Upper lobe of left lung (tissue), 6 donors: ENCODE results near the gene CREB3L2. TPM values are rescaled to one million over a fixed set of nuclear protein-coding genes. Genes with fewer than 3 reads are reported as not detected.

Experiments
- ATAC-seq, 2 donors: fragments of 200-7000 bp; cut with Tn5 transposase; one replicate each; pipeline ENCODE4 v1.9.1; 2022; ENCODE audit warnings: mild to moderate bottlenecking in 2 of 2, moderate library complexity in 2 of 2; ENCODE audit not compliant: low FRiP score in 2 of 2
- DNase-seq, 2 donors: peaks; one replicate each; pipeline ENCODE4 v3.0.0-alpha.2; 2019 to 2020
- H3K27ac ChIP-seq, 4 donors: fragments of 200-600 bp; sonication (generic); one replicate each; pipeline ENCODE4 v1.5.1; 2016 to 2019
- H3K27me3 ChIP-seq, 4 donors: fragments of 200-600 bp; sonication (generic); one replicate each; pipeline ENCODE4 v1.5.1; 2017 to 2019
- H3K36me3 ChIP-seq, 4 donors: fragments of 200-600 bp; sonication (generic); one replicate each; pipeline ENCODE4 v1.5.1; 2016 to 2019
- H3K4me1 ChIP-seq, 4 donors: fragments of 200-600 bp; sonication (generic); one replicate each; pipeline ENCODE4 v1.5.1; 2018 to 2019
- H3K4me3 ChIP-seq, 4 donors: fragments of 200-600 bp; sonication (generic); one replicate each; pipeline ENCODE4 v1.5.1; 2017 to 2019; ENCODE audit warnings: mild to moderate bottlenecking in 2 of 4, moderate library complexity in 1 of 4
- H3K9me3 ChIP-seq, 4 donors: fragments of 200-600 bp; sonication (generic); one replicate each; pipeline ENCODE4 v1.5.1; 2018 to 2019
- EP300 ChIP-seq, 4 donors: sonication (generic); formaldehyde crosslinking; IDR thresholded peaks; one replicate each; pipeline ENCODE4 v1.5.1; 2017; ENCODE audit warnings: antibody characterized with exemption in 4 of 4, control low read depth in 2 of 4
- POLR2A ChIP-seq, 4 donors: fragments of 450-650 bp; IDR thresholded peaks; one replicate each; pipeline ENCODE4 v1.5.1; 2016 to 2017; ENCODE audit warnings: antibody characterized with exemption in 4 of 4, mild to moderate bottlenecking in 2 of 4
- POLR2AphosphoS5 ChIP-seq, 2 donors: sonication (generic); formaldehyde crosslinking; IDR thresholded peaks; one replicate each; pipeline ENCODE4 v1.5.1; 2017; ENCODE audit warnings: antibody characterized with exemption in 2 of 2
- WGBS, 2 donors: methylation state at CpG; one replicate each; pipeline ENCODE4 v1.1.5; 2017 to 2018; 5-methylcytosine and 5-hydroxymethylcytosine counted together
- total RNA-seq, 6 donors: library from RNA; depleted of rRNA in 4 of 6; stranded (reverse); fragments of >200 nt in 4 of 6; gene quantifications; one replicate each; pipeline versions ENCODE4 v1.1.0 to v1.2.1, GENCODE V29; 2016 to 2021
- TF ChIP-seq, protein P1 (sequence below), 6 experiments: fragments of 450-650 bp in 4 of 6; fragments of 200-600 bp in 2 of 6; sonication (generic) in 2 of 6; IDR thresholded peaks; one replicate each; pipeline ENCODE4 v1.5.1; 2016 to 2019; ENCODE audit warnings: antibody characterized with exemption in 6 of 6
- donor health status: DM: no; HTN: no; CAD: no; lungs with moderate emphysema.
- donor health status: DM: no; HTN: yes; CAD: no; lungs with severe emphysema.

CREB3L2 gene
- total RNA-seq, 6 donors from 2014 or later = 26.9 to 73.5 (median 34.2) TPM

DNA sequence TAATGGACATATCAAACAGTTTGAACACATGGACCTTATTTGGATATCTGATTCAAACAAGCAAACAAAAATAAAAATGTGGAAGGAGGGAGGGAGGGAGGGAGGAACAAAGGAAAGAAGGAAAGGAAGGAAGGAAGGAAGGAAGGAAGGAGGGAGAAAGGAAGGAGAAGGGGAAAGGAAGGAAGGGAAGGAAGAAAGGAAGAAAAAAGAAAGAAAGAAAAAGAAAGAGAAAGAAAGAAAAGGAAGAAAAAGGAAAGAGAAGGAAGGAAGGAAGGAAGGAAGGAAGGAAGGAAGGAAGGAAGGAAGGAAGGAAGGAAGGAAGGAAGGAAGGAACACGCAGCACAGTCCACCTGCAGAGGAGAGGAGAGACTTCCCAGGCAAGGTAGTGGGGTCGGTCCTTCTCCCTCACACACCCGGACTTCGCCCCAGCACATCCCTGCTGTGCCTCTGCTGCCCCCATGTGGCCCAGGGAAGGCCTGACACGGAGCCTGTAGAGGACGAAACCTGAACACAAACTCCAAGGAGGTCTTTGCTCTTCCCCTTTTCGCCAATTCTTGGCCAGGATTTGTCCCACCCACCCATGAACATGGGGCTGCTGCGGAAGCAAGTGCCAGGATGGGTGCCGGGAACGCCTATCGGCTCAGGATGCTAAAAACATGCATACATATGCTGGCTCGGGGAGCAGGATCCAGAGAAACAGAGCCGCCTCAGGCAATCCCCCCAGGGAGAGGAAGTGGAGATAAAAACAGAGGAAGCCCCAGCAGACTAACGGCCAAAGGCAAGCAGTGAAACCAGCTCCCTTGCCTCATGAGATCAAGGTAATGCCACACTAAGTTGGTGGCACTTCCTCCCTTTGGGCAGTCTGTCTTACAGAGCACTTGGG lies 102.8 kb downstream of the CREB3L2 start:
- H3K27me3 ChIP-seq = no peaks in the 10 kb centered on the region

DNA sequence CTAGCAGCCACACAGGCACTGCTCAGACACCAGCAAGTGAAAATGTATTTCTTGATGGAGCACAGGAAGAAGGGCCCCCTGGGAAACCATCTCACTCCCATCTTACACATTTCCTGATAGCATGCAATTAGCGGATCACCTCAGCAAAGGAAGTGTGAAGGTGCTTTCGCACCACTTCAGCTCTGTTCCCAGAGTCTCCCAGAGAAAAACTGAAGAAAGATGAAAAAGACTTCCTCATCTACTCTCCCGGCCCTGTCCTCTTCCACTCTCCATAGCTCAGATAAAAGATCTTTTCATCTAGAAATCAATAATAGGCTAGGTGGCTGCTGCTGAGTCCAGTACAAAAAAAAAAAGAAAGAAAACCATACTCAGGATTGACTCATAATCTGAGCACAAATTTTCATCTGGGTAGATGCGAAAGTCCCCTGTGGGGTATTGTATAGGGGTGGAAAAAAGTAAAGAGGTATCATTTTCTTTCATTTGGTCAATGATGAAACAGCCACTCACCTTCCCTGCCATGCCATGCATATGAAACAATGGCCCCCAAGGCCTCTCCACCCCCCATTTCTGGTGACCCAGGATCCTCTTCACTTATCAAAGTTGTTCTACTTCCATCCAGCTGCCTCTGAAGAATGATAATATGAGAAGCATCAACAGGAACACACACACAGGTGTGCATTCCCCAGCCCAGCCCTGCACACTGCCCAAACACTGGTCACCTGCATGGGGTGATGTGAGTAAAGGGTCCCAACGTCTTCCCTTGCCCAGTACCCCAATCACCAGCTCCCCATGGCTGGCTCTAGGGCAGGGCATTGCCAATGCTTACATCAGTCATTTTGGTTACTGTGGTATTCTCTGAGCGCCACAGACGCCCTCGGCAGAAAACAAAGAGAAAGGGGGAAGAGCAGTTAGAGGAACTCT lies 106.3 kb downstream of the CREB3L2 start:
- ATAC-seq = peak in 1 of 2 donors; percentile 38
- 69 to 78% methylated on average over 8 of the region's 8 CpGs for WGBS, 2 donors
- peaks cover 4 to 10% (median 8%) of the 10 kb centered on the region in 4 donors for H3K4me1 ChIP-seq
- H3K36me3 ChIP-seq = peaks cover 6 to 65% (median 36%) of the 10 kb centered on the region in 4 donors
- no peak overlapping the region for H3K4me3 ChIP-seq
- TF ChIP-seq, protein P1, sequence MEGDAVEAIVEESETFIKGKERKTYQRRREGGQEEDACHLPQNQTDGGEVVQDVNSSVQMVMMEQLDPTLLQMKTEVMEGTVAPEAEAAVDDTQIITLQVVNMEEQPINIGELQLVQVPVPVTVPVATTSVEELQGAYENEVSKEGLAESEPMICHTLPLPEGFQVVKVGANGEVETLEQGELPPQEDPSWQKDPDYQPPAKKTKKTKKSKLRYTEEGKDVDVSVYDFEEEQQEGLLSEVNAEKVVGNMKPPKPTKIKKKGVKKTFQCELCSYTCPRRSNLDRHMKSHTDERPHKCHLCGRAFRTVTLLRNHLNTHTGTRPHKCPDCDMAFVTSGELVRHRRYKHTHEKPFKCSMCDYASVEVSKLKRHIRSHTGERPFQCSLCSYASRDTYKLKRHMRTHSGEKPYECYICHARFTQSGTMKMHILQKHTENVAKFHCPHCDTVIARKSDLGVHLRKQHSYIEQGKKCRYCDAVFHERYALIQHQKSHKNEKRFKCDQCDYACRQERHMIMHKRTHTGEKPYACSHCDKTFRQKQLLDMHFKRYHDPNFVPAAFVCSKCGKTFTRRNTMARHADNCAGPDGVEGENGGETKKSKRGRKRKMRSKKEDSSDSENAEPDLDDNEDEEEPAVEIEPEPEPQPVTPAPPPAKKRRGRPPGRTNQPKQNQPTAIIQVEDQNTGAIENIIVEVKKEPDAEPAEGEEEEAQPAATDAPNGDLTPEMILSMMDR (IDR thresholded peaks at IDR 0.05) = no peak
- no peak for TF ChIP-seq EP300 (IDR thresholded peaks at IDR 0.05)
- H3K27me3 ChIP-seq = no peaks in the 10 kb centered on the region
- DNase-seq = no peak
- no peak overlapping the region for H3K27ac ChIP-seq
- H3K9me3 ChIP-seq = no peaks in the 10 kb centered on the region

More for the DNA sequence above, 102.8 kb downstream of the CREB3L2 start:
- H3K4me3 ChIP-seq = peak overlapping the region in 2 of 4 donors; percentile 20 to 28
- H3K4me1 ChIP-seq = peaks cover 8 to 12% (median 11%) of the 10 kb centered on the region in 4 donors
- WGBS, 2 donors = 18 to 23% methylated on average over 13 to 14 of the region's 14 CpGs
- TF ChIP-seq, protein P1 (IDR thresholded peaks at IDR 0.05) = peak; percentile 79 to 94 (median 83)
- TF ChIP-seq POLR2AphosphoS5 (IDR thresholded peaks at IDR 0.05) = no peak
- peaks cover 10 to 79% (median 42%) of the 10 kb centered on the region in 4 donors for H3K36me3 ChIP-seq
- H3K27ac ChIP-seq = peak overlapping the region; percentile 13 to 41 (median 27)
- H3K9me3 ChIP-seq = no peaks in the 10 kb centered on the region
- peak; percentile 89 to 94 for ATAC-seq
- peak; percentile 63 to 79 for DNase-seq

DNA sequence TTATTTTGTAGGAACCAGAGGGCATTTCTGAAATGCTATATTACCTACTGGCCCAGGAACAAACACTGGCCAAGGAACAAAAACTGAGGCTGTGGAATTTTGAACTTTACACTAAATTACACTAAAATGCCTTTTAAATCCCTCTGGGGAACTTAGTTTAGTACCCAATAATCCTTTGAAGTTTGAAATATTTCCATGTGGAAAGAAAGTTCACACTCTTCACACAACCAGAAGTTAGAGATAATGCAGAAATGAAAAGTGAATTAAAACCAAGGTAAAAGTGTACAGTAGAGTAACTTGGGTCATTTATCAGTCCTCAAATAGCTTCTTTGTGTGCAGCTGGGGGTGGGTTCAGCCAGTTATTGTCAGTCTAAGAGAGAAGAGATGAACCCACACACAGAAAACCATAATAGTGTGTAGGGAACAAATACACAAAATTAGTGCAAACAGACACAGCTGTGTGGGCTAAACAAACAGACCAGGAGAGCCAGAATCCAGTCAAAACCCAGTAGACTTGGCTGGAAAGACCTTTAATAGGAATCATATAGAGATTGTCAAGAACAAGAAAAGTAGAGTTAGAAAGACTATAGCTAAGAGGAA lies 108.6 kb downstream of the CREB3L2 start:
- no peaks in the 10 kb centered on the region for H3K27me3 ChIP-seq
- ATAC-seq = no peak
- no peak overlapping the region for H3K4me3 ChIP-seq
- H3K4me1 ChIP-seq = peaks cover 0 to 4% (median 2%) of the 10 kb centered on the region in 4 donors
- TF ChIP-seq POLR2A (IDR thresholded peaks at IDR 0.05) (no peak), POLR2AphosphoS5 (IDR thresholded peaks at IDR 0.05) (no peak)
- TF ChIP-seq, protein P1 (IDR thresholded peaks at IDR 0.05) = no peak
- H3K9me3 ChIP-seq = no peaks in the 10 kb centered on the region
- DNase-seq = no peak
- H3K36me3 ChIP-seq = peaks cover 0 to 54% (median 27%) of the 10 kb centered on the region in 4 donors
- no peak overlapping the region for H3K27ac ChIP-seq

DNA sequence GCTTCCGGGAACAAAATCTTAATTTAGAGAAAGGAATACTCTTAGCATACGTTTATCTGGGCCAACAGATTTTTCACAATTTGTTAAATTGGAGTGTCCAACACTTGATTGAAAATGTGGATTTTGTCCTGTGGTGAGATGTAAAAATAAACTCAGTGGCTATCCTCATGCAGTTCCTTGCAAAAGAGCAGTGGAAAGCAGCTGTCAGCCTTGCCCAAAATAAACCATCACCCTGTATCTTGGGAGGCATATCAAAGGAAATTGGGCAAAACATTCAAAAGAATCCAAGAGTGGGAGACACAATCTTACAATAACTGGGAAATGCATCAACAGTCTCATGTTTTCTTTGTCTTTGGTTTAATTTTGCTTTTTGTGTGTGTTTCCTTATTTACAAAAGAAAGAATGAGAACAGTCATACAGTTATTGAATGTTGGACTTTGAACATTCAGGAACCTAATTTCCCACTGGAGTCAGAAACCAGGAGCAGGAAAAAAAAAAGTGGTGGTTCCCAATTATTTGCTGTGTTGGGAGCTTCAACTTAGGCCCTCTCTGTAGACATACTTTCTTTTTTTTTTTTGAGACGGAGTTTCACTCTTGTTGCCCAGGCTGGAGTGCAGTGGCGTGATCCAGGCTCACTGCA lies 110.8 kb downstream of the CREB3L2 start:
- H3K4me3 ChIP-seq = no peak overlapping the region
- DNase-seq (no peak), ATAC-seq (no peak)
- H3K9me3 ChIP-seq = no peaks in the 10 kb centered on the region
- H3K27me3 ChIP-seq = no peaks in the 10 kb centered on the region
- H3K36me3 ChIP-seq = peaks cover 0 to 45% (median 25%) of the 10 kb centered on the region in 4 donors
- peaks cover 0 to 4% (median 2%) of the 10 kb centered on the region in 4 donors for H3K4me1 ChIP-seq
- 72 to 76% methylated on average over 4 of the region's 4 CpGs for WGBS, 2 donors
- peak overlapping the region in 1 of 4 donors; percentile 17 for H3K27ac ChIP-seq
- no peak for TF ChIP-seq EP300 (IDR thresholded peaks at IDR 0.05)
- no peak for TF ChIP-seq POLR2AphosphoS5 (IDR thresholded peaks at IDR 0.05)
- no peak for TF ChIP-seq POLR2A (IDR thresholded peaks at IDR 0.05)
